HEK293 (cell line): ENCODE results near the gene FCN3.

Experiments
- CTCF ChIA-PET: fragments of 350-600 bp; formaldehyde crosslinking; extraction: SDS; loops from one replicate; lab custom pipeline; 2021; ENCODE audit warnings: antibody characterized with exemption; lab: Yijun Ruan, JAX
- POLR2A ChIA-PET: fragments of 300-600 bp; formaldehyde crosslinking; extraction: SDS; loops from one replicate; lab custom pipeline; 2020; ENCODE audit warnings: antibody characterized with exemption, inconsistent platforms; lab: Yijun Ruan, JAX
- H3K27ac ChIP-seq: fragments of 200-500 bp; sonication (Bioruptor generic); 2 replicates; pipeline ENCODE4 v1.5.1; 2014; ENCODE audit warnings: low read depth, low read length, control low read depth, inconsistent platforms; ENCODE audit errors: extremely low read depth
- H3K36me3 ChIP-seq, 2 experiments: fragments of 200-500 bp in 1 of 2; sonication (Bioruptor generic) in 1 of 2; 1 replicate in 1 of 2; 2 replicates in 1 of 2; pipeline ENCODE4 v1.5.1; 2014 to 2017; ENCODE audit warnings: inconsistent platforms in 2 of 2, low read length in 2 of 2; ENCODE audit not compliant: control insufficient read depth in 2 of 2, insufficient read depth in 1 of 2
- H3K4me1 ChIP-seq: fragments of 200-500 bp; sonication (Bioruptor generic); 2 replicates; pipeline ENCODE4 v1.5.1; 2014; ENCODE audit warnings: mild to moderate bottlenecking, low read length, inconsistent platforms; ENCODE audit not compliant: control insufficient read depth, insufficient read depth
- H3K4me3 ChIP-seq: 2 replicates; pipeline ENCODE4 v1.5.1; 2011; ENCODE audit warnings: low read depth, mild to moderate bottlenecking, control low read depth, low read length, moderate library complexity
- H3K9me3 ChIP-seq: fragments of 200-500 bp; sonication (Bioruptor generic); 2 replicates; pipeline ENCODE4 v1.5.1; 2014; ENCODE audit warnings: low read depth, low read length, inconsistent platforms; ENCODE audit not compliant: control insufficient read depth, insufficient read depth
- GFI1B ChIP-seq: fragments of 450-650 bp; formaldehyde crosslinking; IDR thresholded peaks from 2 replicates; pipeline ENCODE4 v1.5.1; 2016; ENCODE audit warnings: missing biosample characterization, missing genetic modification characterization
- INSM2 ChIP-seq: fragments of 450-650 bp; formaldehyde crosslinking; IDR thresholded peaks from 2 replicates; pipeline ENCODE4 v1.5.1; 2016; ENCODE audit warnings: missing biosample characterization, missing genetic modification characterization
- KLF1 ChIP-seq: fragments of 450-650 bp; formaldehyde crosslinking; IDR thresholded peaks from 2 replicates; pipeline ENCODE4 v1.5.1; 2016; ENCODE audit warnings: missing biosample characterization, missing genetic modification characterization
- KLF9 ChIP-seq: fragments of 450-650 bp; formaldehyde crosslinking; IDR thresholded peaks from 2 replicates; pipeline ENCODE4 v1.5.1; 2016; ENCODE audit warnings: missing biosample characterization, missing genetic modification characterization, low read depth
- PRDM4 ChIP-seq: fragments of 450-650 bp; formaldehyde crosslinking; IDR thresholded peaks from 2 replicates; pipeline ENCODE4 v1.5.1; 2017; ENCODE audit warnings: missing biosample characterization, missing genetic modification characterization
- RBAK ChIP-seq: fragments of 450-650 bp; formaldehyde crosslinking; IDR thresholded peaks from 2 replicates; pipeline ENCODE4 v1.5.1; 2016; ENCODE audit warnings: missing biosample characterization, missing genetic modification characterization
- TCF7L2 ChIP-seq: IDR thresholded peaks from 2 replicates; pipeline ENCODE4 v1.6.1; 2011; ENCODE audit warnings: low read depth, mild to moderate bottlenecking, inconsistent platforms, low read length, moderate library complexity, borderline replicate concordance
- WT1 ChIP-seq: fragments of 450-650 bp; formaldehyde crosslinking; IDR thresholded peaks from 2 replicates; pipeline ENCODE4 v1.5.1; 2016; ENCODE audit warnings: missing biosample characterization, missing genetic modification characterization
- ZBTB21 ChIP-seq: fragments of 450-650 bp; formaldehyde crosslinking; IDR thresholded peaks from 2 replicates; pipeline ENCODE4 v1.5.1; 2017; ENCODE audit warnings: missing biosample characterization, missing genetic modification characterization
- ZBTB6 ChIP-seq: fragments of 450-650 bp; formaldehyde crosslinking; IDR thresholded peaks from 2 replicates; pipeline ENCODE4 v1.5.1; 2017; ENCODE audit warnings: missing biosample characterization, missing genetic modification characterization
- ZBTB7A ChIP-seq: fragments of 450-650 bp; formaldehyde crosslinking; IDR thresholded peaks from 2 replicates; pipeline ENCODE4 v1.5.1; 2016; ENCODE audit warnings: low read depth, missing biosample characterization, missing genetic modification characterization
- ZNF138 ChIP-seq: fragments of 450-650 bp; formaldehyde crosslinking; IDR thresholded peaks from 2 replicates; pipeline ENCODE4 v1.5.1; 2016; ENCODE audit warnings: missing biosample characterization, missing genetic modification characterization, borderline replicate concordance
- ZNF140 ChIP-seq: fragments of 450-650 bp; formaldehyde crosslinking; IDR thresholded peaks from 2 replicates; pipeline ENCODE4 v1.5.1; 2016; ENCODE audit warnings: missing biosample characterization, missing genetic modification characterization
- ZNF175 ChIP-seq: fragments of 450-650 bp; formaldehyde crosslinking; IDR thresholded peaks from 2 replicates; pipeline ENCODE4 v1.5.1; 2016; ENCODE audit warnings: missing biosample characterization, missing genetic modification characterization
- ZNF366 ChIP-seq: fragments of 450-650 bp; formaldehyde crosslinking; conservative IDR thresholded peaks from 2 replicates; pipeline ENCODE4 v1.5.1; 2016; ENCODE audit warnings: missing biosample characterization, missing genetic modification characterization
- ZNF416 ChIP-seq: fragments of 450-650 bp; formaldehyde crosslinking; IDR thresholded peaks from 2 replicates; pipeline ENCODE4 v1.5.1; 2016; ENCODE audit warnings: missing biosample characterization, missing genetic modification characterization
- ZNF473 ChIP-seq: fragments of 450-650 bp; formaldehyde crosslinking; IDR thresholded peaks from 2 replicates; pipeline ENCODE4 v1.5.1; 2017; ENCODE audit warnings: missing biosample characterization, missing genetic modification characterization
- ZNF510 ChIP-seq: fragments of 450-650 bp; formaldehyde crosslinking; IDR thresholded peaks from 2 replicates; pipeline ENCODE4 v1.5.1; 2018; ENCODE audit warnings: mild to moderate bottlenecking, missing genetic modification characterization, missing biosample characterization; ENCODE audit not compliant: insufficient replicate concordance
- ZNF514 ChIP-seq: fragments of 450-650 bp; formaldehyde crosslinking; IDR thresholded peaks from 2 replicates; pipeline ENCODE4 v1.5.1; 2016; ENCODE audit warnings: missing biosample characterization, missing genetic modification characterization
- ZNF549 ChIP-seq: fragments of 450-650 bp; IDR thresholded peaks from 2 replicates; pipeline ENCODE4 v1.5.1; 2018; ENCODE audit warnings: missing biosample characterization, missing genetic modification characterization, mild to moderate bottlenecking, inconsistent platforms, moderate library complexity
- ZNF600 ChIP-seq: fragments of 450-650 bp; formaldehyde crosslinking; IDR thresholded peaks from 2 replicates; pipeline ENCODE4 v1.5.1; 2016; ENCODE audit warnings: missing biosample characterization, missing genetic modification characterization
- ZNF610 ChIP-seq: fragments of 450-650 bp; formaldehyde crosslinking; IDR thresholded peaks from 2 replicates; pipeline ENCODE4 v1.5.1; 2016; ENCODE audit warnings: missing biosample characterization, missing genetic modification characterization, borderline replicate concordance
- ZNF776 ChIP-seq: fragments of 450-650 bp; formaldehyde crosslinking; IDR thresholded peaks from 2 replicates; pipeline ENCODE4 v1.5.0; 2017; ENCODE audit warnings: missing biosample characterization, missing genetic modification characterization, borderline replicate concordance
- ZNF791 ChIP-seq: fragments of 450-650 bp; formaldehyde crosslinking; IDR thresholded peaks from 2 replicates; pipeline ENCODE4 v1.5.1; 2016; ENCODE audit warnings: missing biosample characterization, missing genetic modification characterization
- ZXDB ChIP-seq: fragments of 450-650 bp; formaldehyde crosslinking; IDR thresholded peaks from 2 replicates; pipeline ENCODE4 v1.5.1; 2016; ENCODE audit warnings: missing biosample characterization, missing genetic modification characterization
- TF ChIP-seq, protein P1 (sequence below): fragments of 450-650 bp; formaldehyde crosslinking; IDR thresholded peaks from 2 replicates; pipeline ENCODE4 v1.5.1; 2016; ENCODE audit warnings: missing biosample characterization, missing genetic modification characterization

Gene FCN3

DNA sequence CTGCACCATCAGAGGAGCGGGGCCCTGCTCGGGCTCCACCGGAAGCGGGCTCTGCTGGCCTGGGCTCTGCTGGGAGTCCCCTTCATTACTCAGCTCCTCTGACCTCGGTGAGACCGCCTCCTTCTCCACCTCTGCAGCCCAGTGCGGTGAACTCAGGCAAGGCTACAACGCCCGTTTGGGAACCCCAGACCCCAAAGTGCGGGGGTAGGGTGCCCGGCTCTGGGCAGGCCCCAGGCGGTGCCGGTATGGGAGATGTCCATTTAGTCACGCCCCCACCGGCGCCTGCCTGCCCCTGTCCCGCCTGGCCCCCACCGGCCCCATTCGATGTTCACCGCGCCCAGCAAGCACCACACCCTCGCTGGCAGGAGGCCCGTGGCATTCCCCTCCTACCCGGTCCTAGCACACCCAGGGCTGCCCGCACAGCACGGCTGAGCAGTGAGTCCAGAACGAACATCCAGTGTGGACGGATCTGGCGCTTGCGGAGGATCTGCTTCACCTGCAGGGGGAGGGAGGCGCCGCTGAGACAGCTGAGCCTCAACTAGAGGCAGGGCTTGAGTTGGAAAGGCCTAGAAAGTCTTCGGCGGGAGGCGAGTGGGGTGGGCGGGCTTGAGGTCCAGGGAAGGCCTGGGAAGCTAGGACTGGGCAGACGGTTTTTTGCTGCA is 17.9 kb downstream of the FCN3 start:
- CTCF ChIA-PET = interaction anchor here (0.5 to 7.8 kb wide), 26 partner anchors 10 to 673 kb away, joined by 3 to 84 read pairs (median 6); partner anchors contain the start of genes FCN3, MAP3K6 and SYTL1
- TF ChIP-seq ZNF791 (no peak), ZNF610 (tag by site-specific recombination) (no peak), ZBTB6 (no peak), KLF9 (tag by site-specific recombination) (no peak), KLF1 (0 out of 2 replicates have a peak, but pooled peaks have one; percentile 36), ZNF600 (tag by site-specific recombination) (peak; percentile 66)
- Histone ChIP-seq H3K4me1 (no peaks in the 10 kb centered on the region), H3K9me3 (no peaks in the 10 kb centered on the region), H3K27ac (no peak overlapping the region), H3K4me3 (no peak overlapping the region), H3K36me3 (peaks cover 0 to 44% of the 10 kb centered on the region in 2 experiments; a peak in 1 of 3 replicates)
- POLR2A ChIA-PET = interaction anchor here (4.4 kb wide), 1 partner anchor 9 kb away, joined by 23 read pairs; the partner anchor contains the start of gene MAP3K6

GRCh38 chr1:27356277-27356618 is 18.4 kb downstream of the FCN3 start:
- Histone ChIP-seq H3K9me3 (no peaks in the 10 kb centered on the region), H3K4me3 (no peak overlapping the region), H3K36me3 (peaks cover 0 to 39% of the 10 kb centered on the region in 2 experiments; a peak in 1 of 3 replicates), H3K27ac (no peak overlapping the region), H3K4me1 (no peaks in the 10 kb centered on the region)
- ChIA-PET POLR2A (interaction anchor here (4.4 kb wide), 1 partner anchor 10 kb away, joined by 23 read pairs; the partner anchor contains the start of gene MAP3K6), CTCF (interaction anchor here (0.6 to 7.8 kb wide), 9 partner anchors 11 to 741 kb away, joined by 3 to 84 read pairs (median 15); partner anchors contain the start of gene MAP3K6)
- TF ChIP-seq, protein P1, sequence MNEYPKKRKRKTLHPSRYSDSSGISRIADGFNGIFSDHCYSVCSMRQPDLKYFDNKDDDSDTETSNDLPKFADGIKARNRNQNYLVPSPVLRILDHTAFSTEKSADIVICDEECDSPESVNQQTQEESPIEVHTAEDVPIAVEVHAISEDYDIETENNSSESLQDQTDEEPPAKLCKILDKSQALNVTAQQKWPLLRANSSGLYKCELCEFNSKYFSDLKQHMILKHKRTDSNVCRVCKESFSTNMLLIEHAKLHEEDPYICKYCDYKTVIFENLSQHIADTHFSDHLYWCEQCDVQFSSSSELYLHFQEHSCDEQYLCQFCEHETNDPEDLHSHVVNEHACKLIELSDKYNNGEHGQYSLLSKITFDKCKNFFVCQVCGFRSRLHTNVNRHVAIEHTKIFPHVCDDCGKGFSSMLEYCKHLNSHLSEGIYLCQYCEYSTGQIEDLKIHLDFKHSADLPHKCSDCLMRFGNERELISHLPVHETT (tag by site-specific recombination) = no peak
- TF ChIP-seq ZBTB21 = no peak
- no peak for TF ChIP-seq ZXDB
- no peak for TF ChIP-seq ZNF549 (tag by site-specific recombination)
- no peak for TF ChIP-seq PRDM4 (tag by site-specific recombination)
- TF ChIP-seq ZNF776 (tag by site-specific recombination) = no peak
- no peak for TF ChIP-seq ZNF175 (tag by site-specific recombination)
- TF ChIP-seq WT1 (tag by site-specific recombination) = no peak

GRCh38 chr1:27355683-27356082 is 18.9 kb downstream of the FCN3 start:
- no peak overlapping the region for H3K27ac ChIP-seq
- peaks cover 0 to 38% of the 10 kb centered on the region in 2 experiments; a peak in 1 of 3 replicates for H3K36me3 ChIP-seq
- H3K4me1 ChIP-seq = no peaks in the 10 kb centered on the region
- CTCF ChIA-PET = interaction anchor here (0.6 to 7.8 kb wide), 12 partner anchors 10 to 741 kb away, joined by 3 to 84 read pairs (median 5); partner anchors contain the start of gene MAP3K6
- POLR2A ChIA-PET = interaction anchor here (4.4 kb wide), 1 partner anchor 11 kb away, joined by 23 read pairs; the partner anchor contains the start of gene MAP3K6
- no peak overlapping the region for H3K4me3 ChIP-seq
- H3K9me3 ChIP-seq = no peaks in the 10 kb centered on the region
- no peak for TF ChIP-seq ZNF514 (tag by site-specific recombination)
- TF ChIP-seq INSM2 = no peak
- TF ChIP-seq ZNF366 (tag by site-specific recombination) = no peak
- TF ChIP-seq ZNF510 (tag by site-specific recombination) = no peak
- no peak for TF ChIP-seq ZBTB7A (tag by site-specific recombination)
- no peak for TF ChIP-seq ZNF416 (tag by site-specific recombination)
- TF ChIP-seq ZNF138 (tag by site-specific recombination) = no peak
- TF ChIP-seq TCF7L2 = no peak
- TF ChIP-seq ZBTB21 = no peak
- no peak for TF ChIP-seq ZNF473
- no peak for TF ChIP-seq ZNF140 (tag by site-specific recombination)
- TF ChIP-seq GFI1B (tag by site-specific recombination) = no peak
- no peak for TF ChIP-seq RBAK (tag by site-specific recombination)
- TF ChIP-seq KLF1 = no peak
